GM12878 (cell line): ENCODE measurements around the gene NPRL2. TPM values are rescaled to one million over a fixed set of nuclear protein-coding genes. Genes with fewer than 3 reads are reported as not detected.

Experiments used
- ASH2L ChIP-seq: fragments of 300-600, 200-600 bp; sonication (generic); IDR thresholded peaks from 2 replicates; pipeline ENCODE4 v1.6.1; 2017; ENCODE audit warnings: low read depth, mild to moderate bottlenecking, borderline replicate concordance
- CBX3 ChIP-seq: fragments of 200-600 bp; sonication (generic); IDR thresholded peaks from 2 replicates; pipeline ENCODE4 v1.6.1; 2016; ENCODE audit warnings: low read depth, borderline replicate concordance
- HCFC1 ChIP-seq: fragments of 150-350 bp; IDR thresholded peaks from 2 replicates; pipeline ENCODE4 v1.6.1; 2014; ENCODE audit warnings: low read length
- HDAC6 ChIP-seq: fragments of 200-600 bp; sonication (generic); IDR thresholded peaks from one replicate; pipeline ENCODE4 v1.8.0; 2017; ENCODE audit warnings: antibody characterized with exemption; ENCODE audit not compliant: unreplicated experiment
- NR2C2 ChIP-seq: IDR thresholded peaks from 2 replicates; pipeline ENCODE4 v1.6.1; 2011; ENCODE audit warnings: borderline replicate concordance, low read depth; ENCODE audit not compliant: control insufficient read depth, insufficient read length
- RELA ChIP-seq: fragments of 450-650 bp; IDR thresholded peaks from 2 replicates; pipeline ENCODE4 v1.8.0; 2014; ENCODE audit warnings: borderline replicate concordance; ENCODE audit not compliant: partially characterized antibody
- SIX5 ChIP-seq: IDR thresholded peaks from 2 replicates; pipeline ENCODE4 v1.6.1; 2011; ENCODE audit warnings: mild to moderate bottlenecking, low read depth, low read length, moderate library complexity; ENCODE audit not compliant: severe bottlenecking
- SMAD5 ChIP-seq: IDR thresholded peaks from 2 replicates; pipeline ENCODE4 v1.6.1; 2016; ENCODE audit warnings: antibody characterized with exemption, low read depth
- SMARCA5 ChIP-seq: fragments of 450-650 bp; IDR thresholded peaks from 2 replicates; pipeline ENCODE4 v1.6.1; 2017; ENCODE audit warnings: mild to moderate bottlenecking
- SMC3 ChIP-seq: IDR thresholded peaks from 2 replicates; pipeline ENCODE4 v1.6.1; 2011; ENCODE audit warnings: low read length, improper control_type of control experiment, borderline replicate concordance
- SP1 ChIP-seq: IDR thresholded peaks from one replicate; pipeline ENCODE4 v1.6.1; 2011; ENCODE audit warnings: low read depth, low read length
- ZNF274 ChIP-seq: IDR thresholded peaks from one replicate; pipeline ENCODE4 v1.8.0; 2011; ENCODE audit not compliant: insufficient read length, insufficient read depth
- polyA plus RNA-seq, 11 experiments: library from polyadenylated mRNA; depleted of rRNA in 4 of 11; unstranded in 6 of 11; stranded (reverse) in 5 of 11; fragments of >200 nt; fragmentation: Nextera tagmentation in 4 of 11; fragmentation: Illumina TruSeq in 1 of 11; extraction: Ambion mirVana in 4 of 11; extraction: Trizol in 1 of 11; gene quantifications; 1 replicate in 1 of 11; 2 replicates in 10 of 11; pipeline versions ENCODE4 v1.2.1 to v1.2.3, GENCODE V29; 2011 to 2016; ENCODE audit warnings: inconsistent platforms in 2 of 11, missing spikeins in 2 of 11, low read depth in 1 of 11
- total RNA-seq, 4 experiments: library from RNA; depleted of rRNA in 3 of 4; stranded (reverse); fragments of >200 nt in 3 of 4; fragmentation: Illumina TruSeq in 1 of 4; extraction: Trizol in 1 of 4; gene quantifications; 2 replicates each; pipeline versions ENCODE4 v1.2.1 to v1.2.3, GENCODE V29; 2013 to 2021
- TF ChIP-seq, protein P1 (sequence below): IDR thresholded peaks from 2 replicates; pipeline ENCODE4 v1.6.1; 2012; ENCODE audit warnings: low read depth, low read length, improper control_type of control experiment
- TF ChIP-seq, protein P2 (sequence below): fragments of 450-650 bp; formaldehyde crosslinking; IDR thresholded peaks from 2 replicates; pipeline ENCODE4 v1.4.0; 2020; ENCODE audit warnings: mild to moderate bottlenecking, moderate library complexity
- TF ChIP-seq, protein P3 (sequence below): IDR thresholded peaks from 2 replicates; pipeline ENCODE4 v1.6.1; 2012; ENCODE audit warnings: improper control_type of control experiment, low read depth, low read length; ENCODE audit not compliant: insufficient replicate concordance
- TF ChIP-seq, protein P4 (sequence below): fragments of 450-650 bp; formaldehyde crosslinking; IDR thresholded peaks from 2 replicates; pipeline ENCODE4 v1.5.0; 2022; ENCODE audit warnings: mild to moderate bottlenecking, missing genetic modification characterization

NPRL2 gene
- total and polyA plus RNA-seq, 10 of the 15 experiments (the other 5 are each of a cell fraction or from before 2014, with no cell fraction given): 17.8 to 54.2 (median 32.9) TPM

DNA sequence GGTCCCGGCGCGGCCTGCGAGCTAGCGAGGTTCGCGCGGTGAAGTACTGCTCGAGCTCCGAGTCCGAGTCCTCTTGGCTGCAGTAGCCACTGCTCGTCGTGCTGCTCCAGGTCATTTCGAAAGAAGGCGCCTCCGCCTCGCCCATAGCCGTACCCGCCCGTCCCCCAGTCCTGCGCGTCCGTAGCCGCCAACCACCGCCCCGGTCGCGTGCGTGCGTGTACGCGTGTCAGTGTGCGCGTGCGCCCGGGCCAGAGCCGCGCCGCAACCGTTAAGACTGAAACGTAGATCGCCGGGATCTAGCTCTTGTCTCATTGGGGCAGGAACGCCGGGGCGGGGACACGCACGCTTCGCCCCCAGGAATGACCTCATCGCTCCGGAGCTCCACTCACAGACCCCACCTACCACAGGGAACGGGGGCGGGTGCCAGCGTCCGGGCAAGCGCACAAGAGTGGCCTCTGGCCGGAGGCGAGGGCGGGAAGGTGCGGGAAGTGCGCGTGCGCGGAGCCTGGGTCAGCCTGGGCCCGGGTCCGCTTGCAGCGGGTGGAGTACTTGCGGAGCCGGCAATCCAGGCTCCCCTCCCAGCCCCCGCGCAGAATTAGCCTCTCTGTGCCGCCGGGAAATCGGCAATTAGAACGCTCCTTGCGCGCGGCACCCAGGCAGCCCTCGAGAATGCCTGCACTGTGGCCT, 13.3 kb downstream of the NPRL2 start (continued):
- TF ChIP-seq SMC3 (no peak), ASH2L (no peak), SMAD5 (peak; percentile 56; the same call in 1 of the 2 replicates), ZNF274 (no peak), HCFC1 (no peak), SMARCA5 (no peak; the same call in 1 of the 2 replicates), SP1 (peak; percentile 60), HDAC6 (no peak), SIX5 (no peak), NR2C2 (no peak), RELA (no peak), CBX3 (no peak)
- TF ChIP-seq, protein P1, sequence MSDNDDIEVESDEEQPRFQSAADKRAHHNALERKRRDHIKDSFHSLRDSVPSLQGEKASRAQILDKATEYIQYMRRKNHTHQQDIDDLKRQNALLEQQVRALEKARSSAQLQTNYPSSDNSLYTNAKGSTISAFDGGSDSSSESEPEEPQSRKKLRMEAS: peak; percentile 77
- TF ChIP-seq, protein P2, sequence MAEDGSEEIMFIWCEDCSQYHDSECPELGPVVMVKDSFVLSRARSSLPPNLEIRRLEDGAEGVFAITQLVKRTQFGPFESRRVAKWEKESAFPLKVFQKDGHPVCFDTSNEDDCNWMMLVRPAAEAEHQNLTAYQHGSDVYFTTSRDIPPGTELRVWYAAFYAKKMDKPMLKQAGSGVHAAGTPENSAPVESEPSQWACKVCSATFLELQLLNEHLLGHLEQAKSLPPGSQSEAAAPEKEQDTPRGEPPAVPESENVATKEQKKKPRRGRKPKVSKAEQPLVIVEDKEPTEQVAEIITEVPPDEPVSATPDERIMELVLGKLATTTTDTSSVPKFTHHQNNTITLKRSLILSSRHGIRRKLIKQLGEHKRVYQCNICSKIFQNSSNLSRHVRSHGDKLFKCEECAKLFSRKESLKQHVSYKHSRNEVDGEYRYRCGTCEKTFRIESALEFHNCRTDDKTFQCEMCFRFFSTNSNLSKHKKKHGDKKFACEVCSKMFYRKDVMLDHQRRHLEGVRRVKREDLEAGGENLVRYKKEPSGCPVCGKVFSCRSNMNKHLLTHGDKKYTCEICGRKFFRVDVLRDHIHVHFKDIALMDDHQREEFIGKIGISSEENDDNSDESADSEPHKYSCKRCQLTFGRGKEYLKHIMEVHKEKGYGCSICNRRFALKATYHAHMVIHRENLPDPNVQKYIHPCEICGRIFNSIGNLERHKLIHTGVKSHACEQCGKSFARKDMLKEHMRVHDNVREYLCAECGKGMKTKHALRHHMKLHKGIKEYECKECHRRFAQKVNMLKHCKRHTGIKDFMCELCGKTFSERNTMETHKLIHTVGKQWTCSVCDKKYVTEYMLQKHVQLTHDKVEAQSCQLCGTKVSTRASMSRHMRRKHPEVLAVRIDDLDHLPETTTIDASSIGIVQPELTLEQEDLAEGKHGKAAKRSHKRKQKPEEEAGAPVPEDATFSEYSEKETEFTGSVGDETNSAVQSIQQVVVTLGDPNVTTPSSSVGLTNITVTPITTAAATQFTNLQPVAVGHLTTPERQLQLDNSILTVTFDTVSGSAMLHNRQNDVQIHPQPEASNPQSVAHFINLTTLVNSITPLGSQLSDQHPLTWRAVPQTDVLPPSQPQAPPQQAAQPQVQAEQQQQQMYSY: no peak
- TF ChIP-seq, protein P3, sequence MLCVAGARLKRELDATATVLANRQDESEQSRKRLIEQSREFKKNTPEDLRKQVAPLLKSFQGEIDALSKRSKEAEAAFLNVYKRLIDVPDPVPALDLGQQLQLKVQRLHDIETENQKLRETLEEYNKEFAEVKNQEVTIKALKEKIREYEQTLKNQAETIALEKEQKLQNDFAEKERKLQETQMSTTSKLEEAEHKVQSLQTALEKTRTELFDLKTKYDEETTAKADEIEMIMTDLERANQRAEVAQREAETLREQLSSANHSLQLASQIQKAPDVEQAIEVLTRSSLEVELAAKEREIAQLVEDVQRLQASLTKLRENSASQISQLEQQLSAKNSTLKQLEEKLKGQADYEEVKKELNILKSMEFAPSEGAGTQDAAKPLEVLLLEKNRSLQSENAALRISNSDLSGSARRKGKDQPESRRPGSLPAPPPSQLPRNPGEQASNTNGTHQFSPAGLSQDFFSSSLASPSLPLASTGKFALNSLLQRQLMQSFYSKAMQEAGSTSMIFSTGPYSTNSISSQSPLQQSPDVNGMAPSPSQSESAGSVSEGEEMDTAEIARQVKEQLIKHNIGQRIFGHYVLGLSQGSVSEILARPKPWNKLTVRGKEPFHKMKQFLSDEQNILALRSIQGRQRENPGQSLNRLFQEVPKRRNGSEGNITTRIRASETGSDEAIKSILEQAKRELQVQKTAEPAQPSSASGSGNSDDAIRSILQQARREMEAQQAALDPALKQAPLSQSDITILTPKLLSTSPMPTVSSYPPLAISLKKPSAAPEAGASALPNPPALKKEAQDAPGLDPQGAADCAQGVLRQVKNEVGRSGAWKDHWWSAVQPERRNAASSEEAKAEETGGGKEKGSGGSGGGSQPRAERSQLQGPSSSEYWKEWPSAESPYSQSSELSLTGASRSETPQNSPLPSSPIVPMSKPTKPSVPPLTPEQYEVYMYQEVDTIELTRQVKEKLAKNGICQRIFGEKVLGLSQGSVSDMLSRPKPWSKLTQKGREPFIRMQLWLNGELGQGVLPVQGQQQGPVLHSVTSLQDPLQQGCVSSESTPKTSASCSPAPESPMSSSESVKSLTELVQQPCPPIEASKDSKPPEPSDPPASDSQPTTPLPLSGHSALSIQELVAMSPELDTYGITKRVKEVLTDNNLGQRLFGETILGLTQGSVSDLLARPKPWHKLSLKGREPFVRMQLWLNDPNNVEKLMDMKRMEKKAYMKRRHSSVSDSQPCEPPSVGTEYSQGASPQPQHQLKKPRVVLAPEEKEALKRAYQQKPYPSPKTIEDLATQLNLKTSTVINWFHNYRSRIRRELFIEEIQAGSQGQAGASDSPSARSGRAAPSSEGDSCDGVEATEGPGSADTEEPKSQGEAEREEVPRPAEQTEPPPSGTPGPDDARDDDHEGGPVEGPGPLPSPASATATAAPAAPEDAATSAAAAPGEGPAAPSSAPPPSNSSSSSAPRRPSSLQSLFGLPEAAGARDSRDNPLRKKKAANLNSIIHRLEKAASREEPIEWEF: no peak
- TF ChIP-seq, protein P4, sequence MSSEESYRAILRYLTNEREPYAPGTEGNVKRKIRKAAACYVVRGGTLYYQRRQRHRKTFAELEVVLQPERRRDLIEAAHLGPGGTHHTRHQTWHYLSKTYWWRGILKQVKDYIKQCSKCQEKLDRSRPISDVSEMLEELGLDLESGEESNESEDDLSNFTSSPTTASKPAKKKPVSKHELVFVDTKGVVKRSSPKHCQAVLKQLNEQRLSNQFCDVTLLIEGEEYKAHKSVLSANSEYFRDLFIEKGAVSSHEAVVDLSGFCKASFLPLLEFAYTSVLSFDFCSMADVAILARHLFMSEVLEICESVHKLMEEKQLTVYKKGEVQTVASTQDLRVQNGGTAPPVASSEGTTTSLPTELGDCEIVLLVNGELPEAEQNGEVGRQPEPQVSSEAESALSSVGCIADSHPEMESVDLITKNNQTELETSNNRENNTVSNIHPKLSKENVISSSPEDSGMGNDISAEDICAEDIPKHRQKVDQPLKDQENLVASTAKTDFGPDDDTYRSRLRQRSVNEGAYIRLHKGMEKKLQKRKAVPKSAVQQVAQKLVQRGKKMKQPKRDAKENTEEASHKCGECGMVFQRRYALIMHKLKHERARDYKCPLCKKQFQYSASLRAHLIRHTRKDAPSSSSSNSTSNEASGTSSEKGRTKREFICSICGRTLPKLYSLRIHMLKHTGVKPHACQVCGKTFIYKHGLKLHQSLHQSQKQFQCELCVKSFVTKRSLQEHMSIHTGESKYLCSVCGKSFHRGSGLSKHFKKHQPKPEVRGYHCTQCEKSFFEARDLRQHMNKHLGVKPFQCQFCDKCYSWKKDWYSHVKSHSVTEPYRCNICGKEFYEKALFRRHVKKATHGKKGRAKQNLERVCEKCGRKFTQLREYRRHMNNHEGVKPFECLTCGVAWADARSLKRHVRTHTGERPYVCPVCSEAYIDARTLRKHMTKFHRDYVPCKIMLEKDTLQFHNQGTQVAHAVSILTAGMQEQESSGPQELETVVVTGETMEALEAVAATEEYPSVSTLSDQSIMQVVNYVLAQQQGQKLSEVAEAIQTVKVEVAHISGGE (CRISPR knock-in tag): no peak
- TF ChIP-seq, all 136 proteins: peak for 36
